K562 (cell line): ENCODE results near the gene ZNF268. TPM values are rescaled to one million over a fixed set of nuclear protein-coding genes. Genes with fewer than 3 reads are reported as not detected.

Source experiments
- ATF4 ChIP-seq: fragments of 450-650 bp; formaldehyde crosslinking; IDR thresholded peaks from 2 replicates; pipeline ENCODE4 v1.4.0; 2022; ENCODE audit warnings: mild to moderate bottlenecking, moderate library complexity
- NR4A1 ChIP-seq, 2 experiments: fragments of 250-450 bp in 1 of 2; fragments of 450-650 bp in 1 of 2; sonication (Bioruptor Pico) in 1 of 2; IDR thresholded peaks; 2 replicates each; pipeline versions ENCODE4 v1.4.0 to v1.6.1; 2016 to 2020; ENCODE audit warnings: mild to moderate bottlenecking in 2 of 2, missing compliant biosample characterization in 1 of 2, missing genetic modification characterization in 1 of 2, moderate library complexity in 1 of 2
- TEAD4 ChIP-seq, 2 experiments: sonication (generic) in 1 of 2; formaldehyde crosslinking in 1 of 2; IDR thresholded peaks; 2 replicates each; pipeline versions ENCODE4 v1.6.1 to v1.8.0; 2012 to 2022; ENCODE audit warnings: borderline replicate concordance in 1 of 2, inconsistent platforms in 1 of 2, low read length in 1 of 2, mild to moderate bottlenecking in 1 of 2, missing genetic modification reagents in 1 of 2
- ZC3H4 ChIP-seq: sonication (generic); formaldehyde crosslinking; IDR thresholded peaks from 2 replicates; pipeline ENCODE4 v1.9.0; 2021; ENCODE audit warnings: missing genetic modification reagents, borderline replicate concordance
- ZNF347 ChIP-seq: fragments of 450-650 bp; formaldehyde crosslinking; IDR thresholded peaks from 2 replicates; pipeline ENCODE4 v1.4.0; 2020; ENCODE audit warnings: low read depth, mild to moderate bottlenecking, moderate library complexity
- polyA plus RNA-seq, 8 experiments: library from polyadenylated mRNA; depleted of rRNA in 4 of 8; stranded (reverse) in 5 of 8; unstranded in 3 of 8; fragments of >200 nt; fragmentation: Nextera tagmentation in 2 of 8; fragmentation: Illumina TruSeq in 1 of 8; extraction: Ambion mirVana in 2 of 8; extraction: Trizol in 1 of 8; gene quantifications; 2 replicates each; pipeline versions ENCODE4 v1.2.1 to v1.2.3, GENCODE V29; 2011 to 2014; ENCODE audit warnings: inconsistent platforms in 1 of 8, missing spikeins in 1 of 8
- total RNA-seq, 7 experiments: library from RNA; depleted of rRNA in 6 of 7; stranded (reverse); fragments of >200 nt in 6 of 7; fragmentation: Illumina TruSeq in 2 of 7; extraction: Trizol in 2 of 7; gene quantifications; 2 replicates each; pipeline versions ENCODE4 v1.2.1 to v1.2.3, GENCODE V29; 2011 to 2021; ENCODE audit warnings: low replicate concordance in 1 of 7
- TF ChIP-seq, protein P1 (sequence below): fragments of 250-450 bp; sonication (Bioruptor Pico); IDR thresholded peaks from 2 replicates; pipeline ENCODE4 v1.5.1; 2021; ENCODE audit warnings: mild to moderate bottlenecking

Gene ZNF268
- total and polyA plus RNA-seq, 9 of the 15 experiments (the other 6 are each of a cell fraction or from before 2014, with no cell fraction given), result 4.8 to 12.0 (median 7.7) TPM

DNA sequence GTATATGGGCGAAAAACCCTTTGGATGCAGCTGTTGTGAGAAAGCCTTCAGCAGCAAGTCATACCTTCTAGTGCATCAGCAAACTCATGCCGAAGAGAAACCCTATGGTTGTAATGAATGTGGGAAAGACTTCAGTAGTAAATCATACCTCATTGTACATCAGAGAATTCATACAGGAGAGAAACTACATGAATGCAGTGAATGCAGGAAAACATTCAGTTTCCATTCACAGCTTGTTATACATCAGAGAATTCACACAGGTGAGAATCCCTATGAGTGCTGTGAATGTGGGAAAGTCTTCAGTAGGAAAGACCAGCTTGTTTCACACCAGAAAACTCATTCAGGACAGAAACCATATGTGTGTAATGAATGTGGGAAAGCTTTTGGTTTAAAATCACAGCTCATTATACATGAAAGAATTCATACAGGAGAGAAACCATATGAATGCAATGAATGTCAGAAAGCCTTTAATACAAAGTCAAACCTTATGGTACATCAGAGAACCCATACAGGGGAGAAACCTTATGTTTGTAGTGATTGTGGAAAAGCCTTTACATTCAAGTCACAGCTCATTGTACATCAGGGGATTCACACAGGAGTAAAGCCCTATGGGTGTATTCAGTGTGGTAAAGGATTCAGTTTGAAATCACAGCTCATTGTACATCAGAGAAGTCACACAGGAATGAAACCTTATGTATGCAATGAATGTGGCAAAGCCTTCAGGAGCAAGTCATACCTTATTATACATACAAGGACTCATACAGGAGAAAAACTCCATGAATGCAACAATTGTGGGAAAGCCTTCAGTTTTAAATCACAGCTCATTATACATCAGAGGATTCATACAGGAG, 21.4 kb downstream of the ZNF268 start (continued):
- TF ChIP-seq ZC3H4 (CRISPR knock-in tag) (no peak), TEAD4 (IDR thresholded peaks at IDR 0.05; ENCODE audit: low read length) (peak; percentile 13; the same call in 1 of the 2 replicates), TEAD4 (CRISPR knock-in tag; IDR thresholded peaks at IDR 0.05; ENCODE audit: borderline replicate concordance) (no peak), ATF4 (CRISPR knock-in tag) (no peak), NR4A1 (CRISPR knock-in tag; IDR thresholded peaks at IDR 0.05) (no peak), NR4A1 (tag; IDR thresholded peaks at IDR 0.05) (no peak), ZNF347 (no peak)
- TF ChIP-seq, protein P1, sequence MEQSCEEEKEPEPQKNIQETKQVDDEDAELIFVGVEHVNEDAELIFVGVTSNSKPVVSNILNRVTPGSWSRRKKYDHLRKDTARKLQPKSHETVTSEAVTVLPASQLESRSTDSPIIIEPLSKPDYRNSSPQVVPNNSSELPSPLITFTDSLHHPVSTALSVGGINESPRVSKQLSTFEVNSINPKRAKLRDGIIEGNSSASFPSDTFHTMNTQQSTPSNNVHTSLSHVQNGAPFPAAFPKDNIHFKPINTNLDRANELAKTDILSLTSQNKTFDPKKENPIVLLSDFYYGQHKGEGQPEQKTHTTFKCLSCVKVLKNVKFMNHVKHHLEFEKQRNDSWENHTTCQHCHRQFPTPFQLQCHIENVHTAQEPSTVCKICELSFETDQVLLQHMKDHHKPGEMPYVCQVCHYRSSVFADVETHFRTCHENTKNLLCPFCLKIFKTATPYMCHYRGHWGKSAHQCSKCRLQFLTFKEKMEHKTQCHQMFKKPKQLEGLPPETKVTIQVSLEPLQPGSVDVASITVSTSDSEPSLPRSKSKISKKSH (CRISPR knock-in tag), result peak; percentile 86
- TF ChIP-seq, all 486 proteins: peak for 12
